ENCODE results near the gene PTCD3. TPM values are rescaled to one million over a fixed set of nuclear protein-coding genes. Genes with fewer than 3 reads are reported as not detected.

Gene PTCD3
- total and polyA plus RNA-seq, 7 donors, result 7.8 to 94.2 (median 44.9) TPM

DNA sequence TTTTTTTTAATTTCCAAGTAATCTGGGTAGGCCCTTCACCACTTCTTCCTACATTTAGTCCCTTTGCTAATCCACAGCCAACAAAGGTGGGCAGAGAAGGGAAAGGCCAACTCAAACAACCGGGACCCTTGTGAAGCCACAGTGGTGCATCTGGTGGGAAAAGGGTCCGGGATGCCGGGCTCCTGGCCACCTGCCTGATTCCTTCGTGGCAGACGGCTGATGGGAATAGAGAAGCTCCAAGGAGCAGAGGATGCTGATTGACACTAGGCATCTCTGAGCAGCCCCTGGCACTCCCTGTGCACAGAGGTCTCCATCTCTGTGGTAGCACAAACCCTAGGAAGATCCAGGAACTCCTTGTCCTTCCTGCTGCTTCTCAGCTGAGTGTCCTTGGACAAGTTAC lies 37.4 kb upstream of the PTCD3 start:
- TF ChIP-seq EP300 (IDR thresholded peaks at IDR 0.05) (no peak), POLR2A (IDR thresholded peaks at IDR 0.05) (no peak), CTCF (IDR thresholded peaks at IDR 0.05) (no peak), POLR2AphosphoS5 (IDR thresholded peaks at IDR 0.05) (no peak)
- peaks cover 0 to 2% (median 0%) of the 10 kb centered on the region in 4 donors for H3K9me3 ChIP-seq
- 95 to 96% methylated on average over 5 of the region's 5 CpGs for WGBS, 2 donors
- H3K4me1 ChIP-seq, result peaks cover 0 to 33% (median 11%) of the 10 kb centered on the region in 4 donors
- intact Hi-C loops (cut with DNase I), result no loop called here
- H3K27me3 ChIP-seq, result no peaks in the 10 kb centered on the region
- no peak overlapping the region for H3K4me3 ChIP-seq
- no peak overlapping the region for H3K27ac ChIP-seq
- H3K36me3 ChIP-seq, result peaks cover 0 to 68% (median 17%) of the 10 kb centered on the region in 4 donors
- DNase-seq, result no peak

GRCh38 chr2:86069091-86069685 lies 36.8 kb upstream of the PTCD3 start:
- Histone ChIP-seq H3K9me3 (no peaks in the 10 kb centered on the region), H3K4me3 (no peak overlapping the region), H3K27ac (no peak overlapping the region), H3K27me3 (no peaks in the 10 kb centered on the region), H3K4me1 (peaks cover 0 to 33% (median 11%) of the 10 kb centered on the region in 4 donors), H3K36me3 (peaks cover 0 to 68% (median 18%) of the 10 kb centered on the region in 4 donors)
- DNase-seq, result no peak
- intact Hi-C loops (cut with DNase I), result no loop called here
- WGBS, 2 donors, result 86 to 88% methylated on average over 8 of the region's 8 CpGs
- TF ChIP-seq EP300 (IDR thresholded peaks at IDR 0.05) (no peak), POLR2AphosphoS5 (IDR thresholded peaks at IDR 0.05) (no peak), POLR2A (IDR thresholded peaks at IDR 0.05) (no peak), CTCF (IDR thresholded peaks at IDR 0.05) (no peak)

DNA sequence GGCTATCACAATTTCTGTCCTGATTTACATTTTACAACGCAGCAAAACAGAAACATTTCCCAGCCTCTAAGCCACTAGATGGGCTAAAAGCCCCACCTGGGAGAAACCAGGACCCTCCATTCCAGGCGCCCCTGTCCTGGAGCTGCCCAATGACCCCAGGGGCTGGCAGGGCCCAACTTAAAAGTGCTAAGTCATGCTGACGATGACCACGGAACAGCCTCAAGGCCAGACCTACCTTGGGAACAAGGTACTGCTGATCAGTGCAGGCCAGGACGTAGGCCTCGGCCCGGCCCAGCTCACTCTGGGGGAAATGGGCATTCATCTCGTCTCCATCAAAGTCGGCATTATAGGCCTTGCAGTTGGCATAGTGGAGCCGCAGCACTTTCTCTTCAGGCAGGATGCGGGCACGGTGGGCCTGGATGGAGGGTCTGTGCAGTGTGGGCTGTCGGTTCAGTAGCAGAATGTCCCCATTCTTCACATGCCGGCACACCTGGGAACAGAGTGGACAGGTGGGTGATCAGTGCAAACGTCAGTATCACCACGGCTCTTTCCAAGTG lies 36.2 kb upstream of the PTCD3 start:
- no peak overlapping the region for H3K27ac ChIP-seq
- H3K27me3 ChIP-seq, result no peaks in the 10 kb centered on the region
- TF ChIP-seq EP300 (IDR thresholded peaks at IDR 0.05) (no peak), POLR2A (IDR thresholded peaks at IDR 0.05) (no peak), POLR2AphosphoS5 (IDR thresholded peaks at IDR 0.05) (no peak), CTCF (IDR thresholded peaks at IDR 0.05) (no peak)
- H3K9me3 ChIP-seq, result no peaks in the 10 kb centered on the region
- 96 to 97% methylated on average over 16 of the region's 16 CpGs for WGBS, 2 donors
- peaks cover 0 to 68% (median 20%) of the 10 kb centered on the region in 4 donors for H3K36me3 ChIP-seq
- intact Hi-C loops (cut with DNase I), result no loop called here
- H3K4me1 ChIP-seq, result peaks cover 0 to 33% (median 11%) of the 10 kb centered on the region in 4 donors
- no peak overlapping the region for H3K4me3 ChIP-seq
- no peak for DNase-seq

DNA sequence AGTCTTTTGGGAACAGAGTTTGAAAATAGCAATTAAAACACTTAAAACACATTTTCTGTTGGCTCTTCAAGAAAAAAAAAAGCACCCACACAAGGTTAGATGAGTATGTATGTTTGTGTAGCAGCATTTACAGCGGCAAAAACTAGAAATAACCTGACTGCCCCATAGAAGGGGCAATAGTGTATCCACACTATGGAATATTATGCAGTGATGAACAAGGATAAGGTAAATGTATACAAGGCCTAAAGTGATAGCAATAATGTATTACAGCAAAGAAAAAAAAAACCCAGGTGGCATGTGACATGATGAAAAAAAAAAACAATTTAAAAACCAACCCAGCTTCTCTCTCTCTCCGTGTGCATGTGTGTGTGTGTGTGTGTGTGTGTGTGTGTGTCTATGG lies 35.2 kb upstream of the PTCD3 start:
- Histone ChIP-seq H3K4me1 (peaks cover 0 to 26% (median 11%) of the 10 kb centered on the region in 4 donors), H3K36me3 (peaks cover 0 to 62% (median 21%) of the 10 kb centered on the region in 4 donors), H3K4me3 (no peak overlapping the region), H3K9me3 (no peaks in the 10 kb centered on the region), H3K27ac (no peak overlapping the region), H3K27me3 (no peaks in the 10 kb centered on the region)
- TF ChIP-seq POLR2AphosphoS5 (IDR thresholded peaks at IDR 0.05), result no peak
- no peak for TF ChIP-seq CTCF (IDR thresholded peaks at IDR 0.05)
- TF ChIP-seq EP300 (IDR thresholded peaks at IDR 0.05), result no peak
- no peak for TF ChIP-seq POLR2A (IDR thresholded peaks at IDR 0.05)
- DNase-seq, result no peak
- intact Hi-C loops (cut with DNase I), result no loop called here
- WGBS, 2 donors, result 84 to 89% methylated on average over 2 of the region's 2 CpGs
